DOHH2 (cell line): Measurements from ENCODE around the gene DNER.
"Not testable (repeated sequence)": the region's sequence is repeated elsewhere in the genome, so short reads cannot be mapped to it uniquely, and the experiment has no call there.

Source experiments
- CTCF ChIP-seq: fragments of 200-600 bp; sonication (generic); IDR thresholded peaks from one replicate; pipeline ENCODE4 v1.5.1; 2014; ENCODE audit warnings: antibody characterized with exemption, mild to moderate bottlenecking, low read depth, low read length; ENCODE audit not compliant: poor library complexity, severe bottlenecking
- EZH2phosphoT487 ChIP-seq: fragments of 200-600 bp; sonication (generic); IDR thresholded peaks from 2 replicates; pipeline ENCODE4 v1.6.1; 2017; ENCODE audit warnings: borderline replicate concordance, mild to moderate bottlenecking, antibody characterized with exemption, low read length, moderate library complexity, mixed read lengths

- TF ChIP-seq CTCF, EZH2phosphoT487: not testable (repeated sequence)
Measured at GRCh38 chr2:229723192-229723591, 8.8 kb upstream of the DNER start.
